WTC11 (cell line): ENCODE data around the gene GAP43.

ENCODE experiments used
- NR3C1 ChIP-seq: sonication (generic); formaldehyde crosslinking; conservative IDR thresholded peaks from 2 replicates; pipeline ENCODE4 v1.8.1; 2023; ENCODE audit warnings: low read depth, mild to moderate bottlenecking, missing genetic modification reagents
- TCF7 ChIP-seq: sonication (generic); formaldehyde crosslinking; IDR thresholded peaks from 2 replicates; pipeline ENCODE4 v1.8.0; 2022; ENCODE audit warnings: mild to moderate bottlenecking, low read depth, missing genetic modification reagents, moderate library complexity
- ZNF138 ChIP-seq: sonication (generic); formaldehyde crosslinking; conservative IDR thresholded peaks from 2 replicates; pipeline ENCODE4 v1.8.1; 2022; ENCODE audit warnings: mild to moderate bottlenecking, moderate library complexity, missing genetic modification reagents
- TF ChIP-seq, protein P1 (sequence below): sonication (generic); formaldehyde crosslinking; IDR thresholded peaks from 2 replicates; pipeline ENCODE4 v1.8.1; 2022; ENCODE audit warnings: mild to moderate bottlenecking, moderate library complexity, missing genetic modification reagents
- TF ChIP-seq, protein P2 (sequence below): sonication (generic); formaldehyde crosslinking; IDR thresholded peaks from 2 replicates; pipeline ENCODE4 v1.8.1; 2023; ENCODE audit warnings: mild to moderate bottlenecking, missing genetic modification reagents, moderate library complexity
- TF ChIP-seq, protein P3 (sequence below): fragments of 250-450 bp; sonication (Bioruptor Pico); IDR thresholded peaks from 2 replicates; pipeline ENCODE4 v2.1.2; 2022; ENCODE audit warnings: mild to moderate bottlenecking, moderate library complexity
- TF ChIP-seq, protein P4 (sequence below): sonication (generic); formaldehyde crosslinking; IDR thresholded peaks from 2 replicates; pipeline ENCODE4 v1.8.0; 2022; ENCODE audit warnings: mild to moderate bottlenecking, missing genetic modification reagents
- TF ChIP-seq, protein P5 (sequence below): fragments of 200-600 bp; IDR thresholded peaks from 2 replicates; pipeline ENCODE4 v1.8.0; 2022; ENCODE audit warnings: antibody characterized with exemption
- TF ChIP-seq, protein P6 (sequence below): sonication (generic); formaldehyde crosslinking; IDR thresholded peaks from 2 replicates; pipeline ENCODE4 v1.8.1; 2022; ENCODE audit warnings: missing genetic modification reagents, borderline replicate concordance
- TF ChIP-seq, protein P7 (sequence below): sonication (generic); formaldehyde crosslinking; IDR thresholded peaks from 2 replicates; pipeline ENCODE4 v1.8.1; 2022; ENCODE audit warnings: low read depth, missing genetic modification reagents, borderline replicate concordance
- TF ChIP-seq, protein P8 (sequence below): sonication (generic); formaldehyde crosslinking; IDR thresholded peaks from 2 replicates; pipeline ENCODE4 v1.8.0; 2023; ENCODE audit warnings: mild to moderate bottlenecking, missing genetic modification reagents

DNA sequence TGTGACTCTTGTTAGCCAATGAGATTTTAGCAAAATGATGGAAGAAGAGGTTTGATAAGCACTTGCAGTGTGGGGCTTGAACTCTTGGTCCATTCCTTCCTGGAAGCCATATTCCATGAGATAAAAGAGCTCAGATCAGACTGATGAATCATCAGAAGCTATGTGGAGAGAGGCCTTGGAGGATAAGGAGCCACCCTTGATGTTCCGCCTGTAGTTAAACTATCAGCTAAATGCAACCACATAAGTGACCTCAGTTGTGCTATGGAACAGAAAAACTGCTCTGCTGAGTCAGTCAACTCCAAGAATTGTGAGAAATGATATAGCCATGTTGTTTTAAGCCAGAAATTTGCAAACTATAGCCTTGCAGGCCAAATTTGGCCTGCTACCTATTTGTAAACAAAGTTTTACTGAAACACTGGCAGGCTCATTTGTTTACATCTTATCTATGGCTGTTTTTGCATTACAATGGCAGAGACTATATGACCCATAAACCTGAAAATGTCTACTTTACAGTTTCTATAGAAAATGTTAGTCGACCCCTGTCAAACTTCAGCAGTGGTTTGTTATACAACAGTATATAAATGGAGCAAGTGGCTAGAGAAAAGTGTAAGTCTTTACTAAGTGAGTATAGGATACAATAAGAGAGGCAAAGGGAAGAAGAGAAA is 27.6 kb upstream of the GAP43 start:
- TF ChIP-seq, protein P1, sequence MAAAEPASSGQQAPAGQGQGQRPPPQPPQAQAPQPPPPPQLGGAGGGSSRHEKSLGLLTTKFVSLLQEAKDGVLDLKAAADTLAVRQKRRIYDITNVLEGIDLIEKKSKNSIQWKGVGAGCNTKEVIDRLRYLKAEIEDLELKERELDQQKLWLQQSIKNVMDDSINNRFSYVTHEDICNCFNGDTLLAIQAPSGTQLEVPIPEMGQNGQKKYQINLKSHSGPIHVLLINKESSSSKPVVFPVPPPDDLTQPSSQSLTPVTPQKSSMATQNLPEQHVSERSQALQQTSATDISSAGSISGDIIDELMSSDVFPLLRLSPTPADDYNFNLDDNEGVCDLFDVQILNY (CRISPR knock-in tag): no peak
- TF ChIP-seq TCF7 (CRISPR knock-in tag) (no peak), ZNF138 (no peak), NR3C1 (CRISPR knock-in tag) (no peak)
- TF ChIP-seq, protein P2, sequence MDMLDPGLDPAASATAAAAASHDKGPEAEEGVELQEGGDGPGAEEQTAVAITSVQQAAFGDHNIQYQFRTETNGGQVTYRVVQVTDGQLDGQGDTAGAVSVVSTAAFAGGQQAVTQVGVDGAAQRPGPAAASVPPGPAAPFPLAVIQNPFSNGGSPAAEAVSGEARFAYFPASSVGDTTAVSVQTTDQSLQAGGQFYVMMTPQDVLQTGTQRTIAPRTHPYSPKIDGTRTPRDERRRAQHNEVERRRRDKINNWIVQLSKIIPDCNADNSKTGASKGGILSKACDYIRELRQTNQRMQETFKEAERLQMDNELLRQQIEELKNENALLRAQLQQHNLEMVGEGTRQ (CRISPR knock-in tag): no peak
- TF ChIP-seq, protein P3, sequence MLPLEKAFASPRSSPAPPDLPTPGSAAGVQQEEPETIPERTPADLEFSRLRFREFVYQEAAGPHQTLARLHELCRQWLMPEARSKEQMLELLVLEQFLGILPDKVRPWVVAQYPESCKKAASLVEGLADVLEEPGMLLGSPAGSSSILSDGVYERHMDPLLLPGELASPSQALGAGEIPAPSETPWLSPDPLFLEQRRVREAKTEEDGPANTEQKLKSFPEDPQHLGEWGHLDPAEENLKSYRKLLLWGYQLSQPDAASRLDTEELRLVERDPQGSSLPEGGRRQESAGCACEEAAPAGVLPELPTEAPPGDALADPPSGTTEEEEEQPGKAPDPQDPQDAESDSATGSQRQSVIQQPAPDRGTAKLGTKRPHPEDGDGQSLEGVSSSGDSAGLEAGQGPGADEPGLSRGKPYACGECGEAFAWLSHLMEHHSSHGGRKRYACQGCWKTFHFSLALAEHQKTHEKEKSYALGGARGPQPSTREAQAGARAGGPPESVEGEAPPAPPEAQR: no peak
- TF ChIP-seq, protein P4, sequence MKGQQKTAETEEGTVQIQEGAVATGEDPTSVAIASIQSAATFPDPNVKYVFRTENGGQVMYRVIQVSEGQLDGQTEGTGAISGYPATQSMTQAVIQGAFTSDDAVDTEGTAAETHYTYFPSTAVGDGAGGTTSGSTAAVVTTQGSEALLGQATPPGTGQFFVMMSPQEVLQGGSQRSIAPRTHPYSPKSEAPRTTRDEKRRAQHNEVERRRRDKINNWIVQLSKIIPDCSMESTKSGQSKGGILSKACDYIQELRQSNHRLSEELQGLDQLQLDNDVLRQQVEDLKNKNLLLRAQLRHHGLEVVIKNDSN (CRISPR knock-in tag): no peak
- TF ChIP-seq, protein P5, sequence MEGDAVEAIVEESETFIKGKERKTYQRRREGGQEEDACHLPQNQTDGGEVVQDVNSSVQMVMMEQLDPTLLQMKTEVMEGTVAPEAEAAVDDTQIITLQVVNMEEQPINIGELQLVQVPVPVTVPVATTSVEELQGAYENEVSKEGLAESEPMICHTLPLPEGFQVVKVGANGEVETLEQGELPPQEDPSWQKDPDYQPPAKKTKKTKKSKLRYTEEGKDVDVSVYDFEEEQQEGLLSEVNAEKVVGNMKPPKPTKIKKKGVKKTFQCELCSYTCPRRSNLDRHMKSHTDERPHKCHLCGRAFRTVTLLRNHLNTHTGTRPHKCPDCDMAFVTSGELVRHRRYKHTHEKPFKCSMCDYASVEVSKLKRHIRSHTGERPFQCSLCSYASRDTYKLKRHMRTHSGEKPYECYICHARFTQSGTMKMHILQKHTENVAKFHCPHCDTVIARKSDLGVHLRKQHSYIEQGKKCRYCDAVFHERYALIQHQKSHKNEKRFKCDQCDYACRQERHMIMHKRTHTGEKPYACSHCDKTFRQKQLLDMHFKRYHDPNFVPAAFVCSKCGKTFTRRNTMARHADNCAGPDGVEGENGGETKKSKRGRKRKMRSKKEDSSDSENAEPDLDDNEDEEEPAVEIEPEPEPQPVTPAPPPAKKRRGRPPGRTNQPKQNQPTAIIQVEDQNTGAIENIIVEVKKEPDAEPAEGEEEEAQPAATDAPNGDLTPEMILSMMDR: no peak
- TF ChIP-seq, protein P6, sequence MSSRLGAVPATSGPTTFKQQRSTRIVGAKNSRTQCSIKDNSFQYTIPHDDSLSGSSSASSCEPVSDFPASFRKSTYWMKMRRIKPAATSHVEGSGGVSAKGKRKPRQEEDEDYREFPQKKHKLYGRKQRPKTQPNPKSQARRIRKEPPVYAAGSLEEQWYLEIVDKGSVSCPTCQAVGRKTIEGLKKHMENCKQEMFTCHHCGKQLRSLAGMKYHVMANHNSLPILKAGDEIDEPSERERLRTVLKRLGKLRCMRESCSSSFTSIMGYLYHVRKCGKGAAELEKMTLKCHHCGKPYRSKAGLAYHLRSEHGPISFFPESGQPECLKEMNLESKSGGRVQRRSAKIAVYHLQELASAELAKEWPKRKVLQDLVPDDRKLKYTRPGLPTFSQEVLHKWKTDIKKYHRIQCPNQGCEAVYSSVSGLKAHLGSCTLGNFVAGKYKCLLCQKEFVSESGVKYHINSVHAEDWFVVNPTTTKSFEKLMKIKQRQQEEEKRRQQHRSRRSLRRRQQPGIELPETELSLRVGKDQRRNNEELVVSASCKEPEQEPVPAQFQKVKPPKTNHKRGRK (CRISPR knock-in tag): no peak
- TF ChIP-seq, protein P7, sequence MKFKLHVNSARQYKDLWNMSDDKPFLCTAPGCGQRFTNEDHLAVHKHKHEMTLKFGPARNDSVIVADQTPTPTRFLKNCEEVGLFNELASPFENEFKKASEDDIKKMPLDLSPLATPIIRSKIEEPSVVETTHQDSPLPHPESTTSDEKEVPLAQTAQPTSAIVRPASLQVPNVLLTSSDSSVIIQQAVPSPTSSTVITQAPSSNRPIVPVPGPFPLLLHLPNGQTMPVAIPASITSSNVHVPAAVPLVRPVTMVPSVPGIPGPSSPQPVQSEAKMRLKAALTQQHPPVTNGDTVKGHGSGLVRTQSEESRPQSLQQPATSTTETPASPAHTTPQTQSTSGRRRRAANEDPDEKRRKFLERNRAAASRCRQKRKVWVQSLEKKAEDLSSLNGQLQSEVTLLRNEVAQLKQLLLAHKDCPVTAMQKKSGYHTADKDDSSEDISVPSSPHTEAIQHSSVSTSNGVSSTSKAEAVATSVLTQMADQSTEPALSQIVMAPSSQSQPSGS (CRISPR knock-in tag): no peak
- TF ChIP-seq, protein P8, sequence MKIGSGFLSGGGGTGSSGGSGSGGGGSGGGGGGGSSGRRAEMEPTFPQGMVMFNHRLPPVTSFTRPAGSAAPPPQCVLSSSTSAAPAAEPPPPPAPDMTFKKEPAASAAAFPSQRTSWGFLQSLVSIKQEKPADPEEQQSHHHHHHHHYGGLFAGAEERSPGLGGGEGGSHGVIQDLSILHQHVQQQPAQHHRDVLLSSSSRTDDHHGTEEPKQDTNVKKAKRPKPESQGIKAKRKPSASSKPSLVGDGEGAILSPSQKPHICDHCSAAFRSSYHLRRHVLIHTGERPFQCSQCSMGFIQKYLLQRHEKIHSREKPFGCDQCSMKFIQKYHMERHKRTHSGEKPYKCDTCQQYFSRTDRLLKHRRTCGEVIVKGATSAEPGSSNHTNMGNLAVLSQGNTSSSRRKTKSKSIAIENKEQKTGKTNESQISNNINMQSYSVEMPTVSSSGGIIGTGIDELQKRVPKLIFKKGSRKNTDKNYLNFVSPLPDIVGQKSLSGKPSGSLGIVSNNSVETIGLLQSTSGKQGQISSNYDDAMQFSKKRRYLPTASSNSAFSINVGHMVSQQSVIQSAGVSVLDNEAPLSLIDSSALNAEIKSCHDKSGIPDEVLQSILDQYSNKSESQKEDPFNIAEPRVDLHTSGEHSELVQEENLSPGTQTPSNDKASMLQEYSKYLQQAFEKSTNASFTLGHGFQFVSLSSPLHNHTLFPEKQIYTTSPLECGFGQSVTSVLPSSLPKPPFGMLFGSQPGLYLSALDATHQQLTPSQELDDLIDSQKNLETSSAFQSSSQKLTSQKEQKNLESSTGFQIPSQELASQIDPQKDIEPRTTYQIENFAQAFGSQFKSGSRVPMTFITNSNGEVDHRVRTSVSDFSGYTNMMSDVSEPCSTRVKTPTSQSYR (CRISPR knock-in tag): no peak
